Breast epithelium (tissue), 3 donors: ENCODE data around the gene PYGL.

Experiments
- CTCF ChIP-seq, 3 donors: fragments of 450-650 bp; IDR thresholded peaks; one replicate each; pipeline ENCODE4 v1.5.1; 2016 to 2017; ENCODE audit warnings: antibody characterized with exemption in 3 of 3, mild to moderate bottlenecking in 3 of 3, moderate library complexity in 3 of 3
- POLR2A ChIP-seq: fragments of 450-650 bp; IDR thresholded peaks from one replicate; pipeline ENCODE4 v1.6.1; 2016; ENCODE audit warnings: antibody characterized with exemption, mild to moderate bottlenecking, moderate library complexity
- POLR2AphosphoS5 ChIP-seq, 3 donors: sonication (generic); formaldehyde crosslinking; IDR thresholded peaks; one replicate each; pipeline ENCODE4 v1.6.1; 2017; ENCODE audit warnings: antibody characterized with exemption in 3 of 3

- TF ChIP-seq CTCF (IDR thresholded peaks at IDR 0.05) (no peak), POLR2A (no peak), POLR2AphosphoS5 (IDR thresholded peaks at IDR 0.05) (no peak)
Observed at GRCh38 chr14:50947446-50947845, 3.2 kb upstream of the PYGL start.
